GM13977 (cell line): Measurements from ENCODE around the gene CSTA.

Source experiments
- DNase-seq: peaks from one replicate; pipeline ENCODE4 v3.0.0; 2012; ENCODE audit warnings: low spot score
- CTCF ChIP-seq: IDR thresholded peaks from 2 replicates; pipeline ENCODE4 v1.5.1; 2012; ENCODE audit warnings: mild to moderate bottlenecking, control low read depth; ENCODE audit not compliant: insufficient read depth; ENCODE audit errors: extremely low read depth, missing control alignments
- in situ Hi-C: fragments of 300-500 bp; cut with MboI; formaldehyde crosslinking; loops from one replicate; pipeline ENCODE4 v1.12.0; 2022; ENCODE audit warnings: low sequenced_read_pairs, low pct_unique_long_range_greater_than_20kb, mixed read lengths, inconsistent platforms; ENCODE audit not compliant: unreplicated experiment

Gene CSTA, protein sequence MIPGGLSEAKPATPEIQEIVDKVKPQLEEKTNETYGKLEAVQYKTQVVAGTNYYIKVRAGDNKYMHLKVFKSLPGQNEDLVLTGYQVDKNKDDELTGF

DNA sequence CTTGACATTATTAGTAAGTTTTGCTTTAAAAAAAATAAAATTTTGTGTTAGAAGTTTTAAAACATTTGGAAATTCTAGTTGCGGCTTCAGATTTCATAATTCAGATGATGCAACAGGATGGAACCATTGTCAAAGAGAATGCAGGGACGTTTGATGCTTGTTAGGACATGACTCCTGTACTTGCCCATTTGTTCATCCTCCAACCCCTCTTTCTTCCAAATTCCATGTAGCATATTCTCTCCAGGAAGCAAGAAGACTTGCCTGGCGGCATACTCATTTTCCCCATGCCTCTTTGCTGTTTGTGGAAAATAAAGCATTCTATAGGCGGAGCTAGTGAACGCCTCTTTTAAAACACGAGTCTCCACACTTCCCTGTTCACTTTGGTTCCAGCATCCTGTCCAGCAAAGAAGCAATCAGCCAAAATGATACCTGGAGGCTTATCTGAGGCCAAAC, at the start of gene CSTA:
CSTA (plus strand) TSS at position 378 of the 453 bp plus-strand sequence; CDS start at position 423, 45 bp downstream.
- in situ Hi-C loops = no loop called here
- DNase-seq = no peak
- no peak for TF ChIP-seq CTCF

- DNase-seq = no peak
- in situ Hi-C loops = no loop called here
- TF ChIP-seq CTCF = no peak
These were observed 43.2 kb upstream of the CSTA start for GRCh38 chr3:122281891-122282290.

DNA sequence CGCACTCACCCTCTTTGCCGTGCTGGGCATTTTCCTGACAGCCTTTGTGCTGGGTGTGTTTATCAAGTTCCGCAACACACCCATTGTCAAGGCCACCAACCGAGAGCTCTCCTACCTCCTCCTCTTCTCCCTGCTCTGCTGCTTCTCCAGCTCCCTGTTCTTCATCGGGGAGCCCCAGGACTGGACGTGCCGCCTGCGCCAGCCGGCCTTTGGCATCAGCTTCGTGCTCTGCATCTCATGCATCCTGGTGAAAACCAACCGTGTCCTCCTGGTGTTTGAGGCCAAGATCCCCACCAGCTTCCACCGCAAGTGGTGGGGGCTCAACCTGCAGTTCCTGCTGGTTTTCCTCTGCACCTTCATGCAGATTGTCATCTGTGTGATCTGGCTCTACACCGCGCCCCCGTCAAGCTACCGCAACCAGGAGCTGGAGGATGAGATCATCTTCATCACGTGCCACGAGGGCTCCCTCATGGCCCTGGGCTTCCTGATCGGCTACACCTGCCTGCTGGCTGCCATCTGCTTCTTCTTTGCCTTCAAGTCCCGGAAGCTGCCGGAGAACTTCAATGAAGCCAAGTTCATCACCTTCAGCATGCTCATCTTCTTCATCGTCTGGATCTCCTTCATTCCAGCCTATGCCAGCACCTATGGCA, 41.1 kb upstream of the CSTA start:
- DNase-seq = no peak
- in situ Hi-C loops = no loop called here
- no peak for TF ChIP-seq CTCF

DNA sequence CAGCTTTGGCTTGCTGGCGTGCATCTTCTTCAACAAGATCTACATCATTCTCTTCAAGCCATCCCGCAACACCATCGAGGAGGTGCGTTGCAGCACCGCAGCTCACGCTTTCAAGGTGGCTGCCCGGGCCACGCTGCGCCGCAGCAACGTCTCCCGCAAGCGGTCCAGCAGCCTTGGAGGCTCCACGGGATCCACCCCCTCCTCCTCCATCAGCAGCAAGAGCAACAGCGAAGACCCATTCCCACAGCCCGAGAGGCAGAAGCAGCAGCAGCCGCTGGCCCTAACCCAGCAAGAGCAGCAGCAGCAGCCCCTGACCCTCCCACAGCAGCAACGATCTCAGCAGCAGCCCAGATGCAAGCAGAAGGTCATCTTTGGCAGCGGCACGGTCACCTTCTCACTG, 40.6 kb upstream of the CSTA start:
- no peak for DNase-seq
- no peak for TF ChIP-seq CTCF
- in situ Hi-C loops = no loop called here

- in situ Hi-C loops = no loop called here
- DNase-seq = no peak
- no peak for TF ChIP-seq CTCF
These were observed 30.7 kb upstream of the CSTA start for GRCh38 chr3:122294359-122294758.

DNA sequence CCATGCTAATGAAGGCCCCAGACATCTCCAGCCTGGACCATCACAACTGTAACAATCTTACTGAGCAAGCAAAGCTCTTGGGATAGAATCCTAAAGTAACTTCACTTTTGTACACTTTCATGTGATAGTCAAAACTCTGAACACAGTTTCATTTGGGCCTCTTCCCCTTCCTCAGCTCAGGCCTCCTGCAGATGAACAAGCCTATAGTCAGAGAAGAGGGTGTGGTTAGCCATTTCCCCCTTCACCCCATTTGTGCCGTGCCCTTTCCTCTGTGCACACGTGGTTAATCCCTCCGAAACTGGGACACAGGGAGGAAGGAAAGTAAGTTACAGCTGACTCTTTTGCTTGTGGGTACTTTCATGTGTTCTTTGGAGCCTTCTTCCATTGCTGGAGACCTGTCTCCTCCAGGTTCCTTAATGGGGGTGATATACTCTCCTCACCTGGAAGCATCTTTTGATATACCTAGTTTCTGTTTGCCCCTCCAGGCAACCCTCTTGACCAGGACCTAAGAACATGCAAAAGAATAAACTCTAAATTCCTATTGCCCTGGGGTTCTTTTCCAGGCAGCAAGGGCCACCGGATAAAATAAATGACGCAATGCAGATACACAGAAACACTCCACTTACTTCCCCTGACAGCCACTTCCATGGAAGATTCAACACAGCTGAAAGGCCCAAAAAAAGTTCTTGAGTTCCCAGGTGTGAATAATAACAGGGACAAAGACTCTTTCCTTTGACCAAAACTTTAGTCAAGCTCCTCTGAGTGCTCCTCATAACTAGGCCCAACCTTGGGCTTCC, 29.6 kb upstream of the CSTA start:
- no peak for DNase-seq
- in situ Hi-C loops = no loop called here
- no peak for TF ChIP-seq CTCF
